GM12801 (cell line): ENCODE data around the gene MMD.

Source experiments
- CTCF ChIP-seq: IDR thresholded peaks from one replicate; pipeline ENCODE4 v1.5.1; 2011; ENCODE audit warnings: control low read depth; ENCODE audit not compliant: insufficient read length; ENCODE audit errors: extremely low read depth

Gene MMD

GRCh38 chr17:55354010-55354409 lies 67.6 kb downstream of the MMD start:
- TF ChIP-seq CTCF = no peak

- TF ChIP-seq CTCF = no peak
Observed at GRCh38 chr17:55351226-55351625, 70.4 kb downstream of the MMD start.

GRCh38 chr17:55350825-55351205 lies 70.8 kb downstream of the MMD start:
- no peak for TF ChIP-seq CTCF

- no peak for TF ChIP-seq CTCF
Observed at GRCh38 chr17:55348749-55349354, 72.8 kb downstream of the MMD start.

- TF ChIP-seq CTCF = no peak
Observed at GRCh38 chr17:55347341-55347740, 74.3 kb downstream of the MMD start.

GRCh38 chr17:55346658-55347057 lies 75.0 kb downstream of the MMD start:
- no peak for TF ChIP-seq CTCF

GRCh38 chr17:55345132-55345531 lies 76.5 kb downstream of the MMD start:
- no peak for TF ChIP-seq CTCF
